Measurements from ENCODE around the gene MCM9.

Gene MCM9

DNA sequence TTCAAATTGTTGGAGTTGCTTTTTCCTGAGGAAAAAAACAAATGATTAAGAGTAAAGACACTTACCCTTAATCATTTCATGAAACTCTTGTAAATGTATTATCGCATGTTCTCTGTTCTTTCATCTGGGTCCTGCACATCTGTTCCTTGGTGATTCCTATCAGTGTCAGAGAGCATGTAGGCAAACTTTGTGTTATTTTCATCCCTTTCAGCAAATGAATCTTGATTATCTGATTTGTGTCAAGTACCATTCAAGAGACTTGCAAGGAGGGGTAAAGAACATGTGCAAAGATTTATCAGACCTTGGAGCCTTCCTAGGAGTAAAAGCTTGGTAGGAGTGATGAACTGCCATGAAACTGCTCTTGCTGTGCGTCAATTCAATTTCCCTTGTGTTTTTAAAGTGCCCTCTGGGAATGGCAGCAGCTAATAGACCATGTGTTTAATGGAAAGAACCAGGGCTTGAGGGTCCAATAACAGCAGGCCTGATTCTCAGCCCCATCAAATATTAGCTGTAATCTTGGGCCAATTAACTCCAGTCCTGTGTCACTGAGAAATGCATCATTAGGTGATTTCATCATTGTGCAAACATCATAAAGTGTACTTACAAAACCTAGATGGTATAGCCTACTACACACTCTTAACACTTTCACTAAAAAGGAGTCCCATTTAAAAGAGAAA lies 164.7 kb downstream of the MCM9 start (continued):
- TF ChIP-seq RBAK (tag by site-specific recombination; IDR thresholded peaks at IDR 0.05) (no peak), ZBTB21 (tag by site-specific recombination; IDR thresholded peaks at IDR 0.05) (peak; percentile 59; the same call in 1 of the 2 replicates), ZBTB44 (tag by site-specific recombination; IDR thresholded peaks at IDR 0.05) (peak; percentile 80), ZNF248 (tag by site-specific recombination; IDR thresholded peaks at IDR 0.05) (no peak), ZNF473 (tag by site-specific recombination; IDR thresholded peaks at IDR 0.05) (no peak), ZNF2 (tag by site-specific recombination; IDR thresholded peaks at IDR 0.05) (0 out of 2 replicates have a peak, but pooled peaks have one; percentile 20), ZNF600 (tag by site-specific recombination; IDR thresholded peaks at IDR 0.05) (no peak), ZSCAN23 (tag by site-specific recombination; IDR thresholded peaks at IDR 0.05) (no peak), ZNF202 (tag by site-specific recombination; IDR thresholded peaks at IDR 0.05; ENCODE audit: borderline replicate concordance) (no peak), ZNF654 (tag by site-specific recombination; IDR thresholded peaks at IDR 0.05; ENCODE audit: low read depth) (no peak), ZNF707 (tag by site-specific recombination; IDR thresholded peaks at IDR 0.05) (no peak), ZNF768 (tag by site-specific recombination; IDR thresholded peaks at IDR 0.05) (no peak), SALL2 (tag by site-specific recombination; IDR thresholded peaks at IDR 0.05; ENCODE audit: borderline replicate concordance) (no peak), ZNF658 (tag by site-specific recombination; IDR thresholded peaks at IDR 0.05) (no peak), ZNF140 (tag by site-specific recombination; IDR thresholded peaks at IDR 0.05) (no peak), ZFHX2 (tag by site-specific recombination; conservative IDR thresholded peaks at IDR 0.05) (no peak), ZNF280C (tag by site-specific recombination; IDR thresholded peaks at IDR 0.05) (no peak), ZNF266 (tag by site-specific recombination; IDR thresholded peaks at IDR 0.05; ENCODE audit: low read depth) (no peak), ZNF311 (tag by site-specific recombination; IDR thresholded peaks at IDR 0.05; ENCODE audit: borderline replicate concordance) (no peak)
- TF ChIP-seq, protein P1, sequence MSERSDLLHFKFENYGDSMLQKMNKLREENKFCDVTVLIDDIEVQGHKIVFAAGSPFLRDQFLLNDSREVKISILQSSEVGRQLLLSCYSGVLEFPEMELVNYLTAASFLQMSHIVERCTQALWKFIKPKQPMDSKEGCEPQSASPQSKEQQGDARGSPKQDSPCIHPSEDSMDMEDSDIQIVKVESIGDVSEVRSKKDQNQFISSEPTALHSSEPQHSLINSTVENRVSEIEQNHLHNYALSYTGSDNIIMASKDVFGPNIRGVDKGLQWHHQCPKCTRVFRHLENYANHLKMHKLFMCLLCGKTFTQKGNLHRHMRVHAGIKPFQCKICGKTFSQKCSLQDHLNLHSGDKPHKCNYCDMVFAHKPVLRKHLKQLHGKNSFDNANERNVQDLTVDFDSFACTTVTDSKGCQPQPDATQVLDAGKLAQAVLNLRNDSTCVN (tag by site-specific recombination; optimal IDR thresholded peaks at IDR 0.05), result no peak
- TF ChIP-seq, protein P2, sequence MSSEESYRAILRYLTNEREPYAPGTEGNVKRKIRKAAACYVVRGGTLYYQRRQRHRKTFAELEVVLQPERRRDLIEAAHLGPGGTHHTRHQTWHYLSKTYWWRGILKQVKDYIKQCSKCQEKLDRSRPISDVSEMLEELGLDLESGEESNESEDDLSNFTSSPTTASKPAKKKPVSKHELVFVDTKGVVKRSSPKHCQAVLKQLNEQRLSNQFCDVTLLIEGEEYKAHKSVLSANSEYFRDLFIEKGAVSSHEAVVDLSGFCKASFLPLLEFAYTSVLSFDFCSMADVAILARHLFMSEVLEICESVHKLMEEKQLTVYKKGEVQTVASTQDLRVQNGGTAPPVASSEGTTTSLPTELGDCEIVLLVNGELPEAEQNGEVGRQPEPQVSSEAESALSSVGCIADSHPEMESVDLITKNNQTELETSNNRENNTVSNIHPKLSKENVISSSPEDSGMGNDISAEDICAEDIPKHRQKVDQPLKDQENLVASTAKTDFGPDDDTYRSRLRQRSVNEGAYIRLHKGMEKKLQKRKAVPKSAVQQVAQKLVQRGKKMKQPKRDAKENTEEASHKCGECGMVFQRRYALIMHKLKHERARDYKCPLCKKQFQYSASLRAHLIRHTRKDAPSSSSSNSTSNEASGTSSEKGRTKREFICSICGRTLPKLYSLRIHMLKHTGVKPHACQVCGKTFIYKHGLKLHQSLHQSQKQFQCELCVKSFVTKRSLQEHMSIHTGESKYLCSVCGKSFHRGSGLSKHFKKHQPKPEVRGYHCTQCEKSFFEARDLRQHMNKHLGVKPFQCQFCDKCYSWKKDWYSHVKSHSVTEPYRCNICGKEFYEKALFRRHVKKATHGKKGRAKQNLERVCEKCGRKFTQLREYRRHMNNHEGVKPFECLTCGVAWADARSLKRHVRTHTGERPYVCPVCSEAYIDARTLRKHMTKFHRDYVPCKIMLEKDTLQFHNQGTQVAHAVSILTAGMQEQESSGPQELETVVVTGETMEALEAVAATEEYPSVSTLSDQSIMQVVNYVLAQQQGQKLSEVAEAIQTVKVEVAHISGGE (tag by site-specific recombination; conservative IDR thresholded peaks at IDR 0.05; ENCODE audit: low read depth), result no peak
- TF ChIP-seq, protein P3, sequence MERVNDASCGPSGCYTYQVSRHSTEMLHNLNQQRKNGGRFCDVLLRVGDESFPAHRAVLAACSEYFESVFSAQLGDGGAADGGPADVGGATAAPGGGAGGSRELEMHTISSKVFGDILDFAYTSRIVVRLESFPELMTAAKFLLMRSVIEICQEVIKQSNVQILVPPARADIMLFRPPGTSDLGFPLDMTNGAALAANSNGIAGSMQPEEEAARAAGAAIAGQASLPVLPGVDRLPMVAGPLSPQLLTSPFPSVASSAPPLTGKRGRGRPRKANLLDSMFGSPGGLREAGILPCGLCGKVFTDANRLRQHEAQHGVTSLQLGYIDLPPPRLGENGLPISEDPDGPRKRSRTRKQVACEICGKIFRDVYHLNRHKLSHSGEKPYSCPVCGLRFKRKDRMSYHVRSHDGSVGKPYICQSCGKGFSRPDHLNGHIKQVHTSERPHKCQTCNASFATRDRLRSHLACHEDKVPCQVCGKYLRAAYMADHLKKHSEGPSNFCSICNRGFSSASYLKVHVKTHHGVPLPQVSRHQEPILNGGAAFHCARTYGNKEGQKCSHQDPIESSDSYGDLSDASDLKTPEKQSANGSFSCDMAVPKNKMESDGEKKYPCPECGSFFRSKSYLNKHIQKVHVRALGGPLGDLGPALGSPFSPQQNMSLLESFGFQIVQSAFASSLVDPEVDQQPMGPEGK (tag by site-specific recombination; IDR thresholded peaks at IDR 0.05), result no peak
- TF ChIP-seq, protein P4, sequence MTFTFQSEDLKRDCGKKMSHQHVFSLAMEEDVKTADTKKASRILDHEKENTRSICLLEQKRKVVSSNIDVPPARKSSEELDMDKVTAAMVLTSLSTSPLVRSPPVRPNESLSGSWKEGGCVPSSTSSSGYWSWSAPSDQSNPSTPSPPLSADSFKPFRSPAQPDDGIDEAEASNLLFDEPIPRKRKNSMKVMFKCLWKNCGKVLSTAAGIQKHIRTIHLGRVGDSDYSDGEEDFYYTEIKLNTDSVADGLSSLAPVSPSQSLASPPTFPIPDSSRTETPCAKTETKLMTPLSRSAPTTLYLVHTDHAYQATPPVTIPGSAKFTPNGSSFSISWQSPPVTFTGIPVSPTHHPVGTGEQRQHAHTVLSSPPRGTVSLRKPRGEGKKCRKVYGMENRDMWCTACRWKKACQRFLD (tag by site-specific recombination; IDR thresholded peaks at IDR 0.05), result no peak
- TF ChIP-seq, protein P5, sequence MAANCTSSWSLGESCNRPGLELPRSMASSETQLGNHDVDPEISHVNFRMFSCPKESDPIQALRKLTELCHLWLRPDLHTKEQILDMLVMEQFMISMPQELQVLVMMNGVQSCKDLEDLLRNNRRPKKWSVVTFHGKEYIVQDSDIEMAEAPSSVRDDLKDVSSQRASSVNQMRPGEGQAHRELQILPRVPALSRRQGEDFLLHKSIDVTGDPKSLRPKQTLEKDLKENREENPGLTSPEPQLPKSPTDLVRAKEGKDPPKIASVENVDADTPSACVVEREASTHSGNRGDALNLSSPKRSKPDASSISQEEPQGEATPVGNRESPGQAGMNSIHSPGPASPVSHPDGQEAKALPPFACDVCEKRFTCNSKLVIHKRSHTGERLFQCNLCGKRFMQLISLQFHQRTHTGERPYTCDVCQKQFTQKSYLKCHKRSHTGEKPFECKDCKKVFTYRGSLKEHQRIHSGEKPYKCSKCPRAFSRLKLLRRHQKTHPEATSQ (tag by site-specific recombination; IDR thresholded peaks at IDR 0.05), result no peak
